K562 (cell line): ENCODE measurements around the gene DMAC2. TPM values are rescaled to one million over a fixed set of nuclear protein-coding genes. Genes with fewer than 3 reads are reported as not detected.

Source experiments
- CBX2 ChIP-seq: fragments of 200-600 bp; sonication (generic); IDR thresholded peaks from one replicate; pipeline ENCODE4 v1.6.1; 2012; ENCODE audit warnings: mild to moderate bottlenecking, low read length, inconsistent platforms; ENCODE audit not compliant: insufficient read depth, poor library complexity, severe bottlenecking
- EP300 ChIP-seq: IDR thresholded peaks from 2 replicates; pipeline ENCODE4 v1.6.1; 2012; ENCODE audit warnings: low read length, improper control_type of control experiment
- HDAC2 ChIP-seq: fragments of 450-650 bp; IDR thresholded peaks from 2 replicates; pipeline ENCODE4 v1.6.1; 2016; ENCODE audit warnings: mild to moderate bottlenecking
- IRF9 ChIP-seq: fragments of 450-650 bp; IDR thresholded peaks from 2 replicates; pipeline ENCODE4 v1.6.1; 2016; ENCODE audit warnings: missing biosample characterization, missing genetic modification characterization
- LARP7 ChIP-seq: fragments of 450-650 bp; IDR thresholded peaks from 2 replicates; pipeline ENCODE4 v1.6.1; 2016
- MGA ChIP-seq: fragments of 450-650 bp; IDR thresholded peaks from 2 replicates; pipeline ENCODE4 v1.6.1; 2016; ENCODE audit warnings: mild to moderate bottlenecking, moderate library complexity
- NFYB ChIP-seq: IDR thresholded peaks from 2 replicates; pipeline ENCODE4 v1.6.1; 2011; ENCODE audit warnings: mild to moderate bottlenecking, moderate library complexity; ENCODE audit not compliant: insufficient read length; ENCODE audit errors: extremely low read depth
- PRDM10 ChIP-seq: fragments of 450-650 bp; IDR thresholded peaks from 2 replicates; pipeline ENCODE4 v1.6.1; 2018; ENCODE audit not compliant: partially characterized antibody
- ZBTB7A ChIP-seq: IDR thresholded peaks from 2 replicates; pipeline ENCODE4 v1.6.1; 2011; ENCODE audit warnings: low read depth, mild to moderate bottlenecking, low read length, moderate library complexity, borderline replicate concordance; ENCODE audit not compliant: control insufficient read depth
- ZKSCAN1 ChIP-seq: fragments of 150-350 bp; IDR thresholded peaks from 2 replicates; pipeline ENCODE4 v1.6.1; 2016; ENCODE audit warnings: low read depth, low read length
- polyA plus RNA-seq, 8 experiments: library from polyadenylated mRNA; depleted of rRNA in 4 of 8; stranded (reverse) in 5 of 8; unstranded in 3 of 8; fragments of >200 nt; fragmentation: Nextera tagmentation in 2 of 8; fragmentation: Illumina TruSeq in 1 of 8; extraction: Ambion mirVana in 2 of 8; extraction: Trizol in 1 of 8; gene quantifications; 2 replicates each; pipeline versions ENCODE4 v1.2.1 to v1.2.3, GENCODE V29; 2011 to 2014; ENCODE audit warnings: inconsistent platforms in 1 of 8, missing spikeins in 1 of 8
- total RNA-seq, 7 experiments: library from RNA; depleted of rRNA in 6 of 7; stranded (reverse); fragments of >200 nt in 6 of 7; fragmentation: Illumina TruSeq in 2 of 7; extraction: Trizol in 2 of 7; gene quantifications; 2 replicates each; pipeline versions ENCODE4 v1.2.1 to v1.2.3, GENCODE V29; 2011 to 2021; ENCODE audit warnings: low replicate concordance in 1 of 7

The DMAC2 gene
- total and polyA plus RNA-seq, 9 of the 15 experiments (the other 6 are each of a cell fraction or from before 2014, with no cell fraction given): 12.9 to 61.2 (median 43.1) TPM

GRCh38 chr19:41431426-41432386, 8.0 kb downstream of the DMAC2 start (continued):
- TF ChIP-seq MGA (no peak; the same call in 1 of the 2 replicates), ZKSCAN1 (no peak), LARP7 (no peak), IRF9 (tag) (no peak), CBX2 (no peak), ZBTB7A (no peak), EP300 (no peak), HDAC2 (no peak), NFYB (peak; percentile 23), PRDM10 (no peak)
